CD1c-positive myeloid dendritic cell (primary cell): ENCODE results near the gene ABAT.
"Not testable (repeated sequence)": the region's sequence is repeated elsewhere in the genome, so short reads cannot be mapped to it uniquely, and the experiment has no call there.

ENCODE experiments used
- DNase-seq: peaks from one replicate; pipeline ENCODE4 v3.0.0-alpha.2; 2016; ENCODE audit errors: extremely low spot score

ABAT gene

GRCh38 chr16:8682551-8683259 is 8.3 kb downstream of the ABAT start:
- no peak for DNase-seq

- DNase-seq: no peak
Measured at GRCh38 chr16:8683640-8684039, 9.2 kb downstream of the ABAT start.

GRCh38 chr16:8685617-8686016 is 11.2 kb downstream of the ABAT start:
- DNase-seq: no peak

- DNase-seq: no peak
Measured at GRCh38 chr16:8686031-8686621, 11.7 kb downstream of the ABAT start.

GRCh38 chr16:8686879-8687278 is 12.5 kb downstream of the ABAT start:
- no peak for DNase-seq

- no peak for DNase-seq
Measured at GRCh38 chr16:8689686-8690085, 15.3 kb downstream of the ABAT start.

- no peak for DNase-seq
Measured at GRCh38 chr16:8691728-8692127, 17.3 kb downstream of the ABAT start.

- DNase-seq: no peak
Measured at GRCh38 chr16:8694795-8695728, 20.6 kb downstream of the ABAT start.

- no peak for DNase-seq
Measured at GRCh38 chr16:8696880-8697279, 22.5 kb downstream of the ABAT start.

- no peak for DNase-seq
Measured at GRCh38 chr16:8697965-8698364, 23.5 kb downstream of the ABAT start.

GRCh38 chr16:8703693-8704092 is 29.3 kb downstream of the ABAT start:
- no peak for DNase-seq

GRCh38 chr16:8704098-8704497 is 29.7 kb downstream of the ABAT start:
- no peak for DNase-seq

GRCh38 chr16:8705100-8705822 is 30.8 kb downstream of the ABAT start:
- DNase-seq: not testable (repeated sequence)

- DNase-seq: no peak
Measured at GRCh38 chr16:8708536-8708935, 34.1 kb downstream of the ABAT start.

GRCh38 chr16:8712589-8713361 is 38.4 kb downstream of the ABAT start:
- no peak for DNase-seq

GRCh38 chr16:8713635-8714172 is 39.3 kb downstream of the ABAT start:
- DNase-seq: no peak

GRCh38 chr16:8714174-8714573 is 39.8 kb downstream of the ABAT start:
- DNase-seq: no peak

GRCh38 chr16:8714807-8715206 is 40.4 kb downstream of the ABAT start:
- no peak for DNase-seq

GRCh38 chr16:8716052-8716451 is 41.6 kb downstream of the ABAT start:
- DNase-seq: no peak

GRCh38 chr16:8716592-8716991 is 42.2 kb downstream of the ABAT start:
- DNase-seq: no peak

- DNase-seq: no peak
Measured at GRCh38 chr16:8717469-8717868, 43.1 kb downstream of the ABAT start.
